SU-DHL-6 (cell line): ENCODE measurements around the gene IFIT5.

Experiments
- H2AFZ ChIP-seq: fragments of 200-600 bp; sonication (generic); 2 replicates; pipeline ENCODE4 v1.6.1; 2014; ENCODE audit warnings: low read depth, mild to moderate bottlenecking, moderate library complexity, mixed read lengths, antibody characterized with exemption, low read length; ENCODE audit not compliant: severe bottlenecking
- H3F3A ChIP-seq: fragments of 200-600 bp; shearing (Covaris generic); 2 replicates; pipeline ENCODE4 v1.6.0; 2016; ENCODE audit warnings: antibody characterized with exemption, mild to moderate bottlenecking; ENCODE audit not compliant: insufficient read depth
- H3K27ac ChIP-seq: fragments of 200-600 bp; sonication (generic); 2 replicates; pipeline ENCODE4 v1.5.1; 2016; ENCODE audit warnings: low read depth, mild to moderate bottlenecking, low read length, moderate library complexity, mixed read lengths
- H3K27me3 ChIP-seq: fragments of 200-600 bp; sonication (generic), shearing (Covaris generic); 2 replicates; pipeline ENCODE4 v1.6.0; 2014; ENCODE audit warnings: mild to moderate bottlenecking, low read length
- H3K36me3 ChIP-seq: fragments of 200-600 bp; sonication (generic); 2 replicates; pipeline ENCODE4 v1.6.1; 2014; ENCODE audit warnings: mild to moderate bottlenecking, low read length, mixed read lengths
- H3K4me2 ChIP-seq: fragments of 300-600, 200-600 bp; shearing (Covaris generic), sonication (generic); 2 replicates; pipeline ENCODE4 v1.6.0; 2014; ENCODE audit warnings: low read length, low read depth, mild to moderate bottlenecking; ENCODE audit not compliant: poor library complexity, severe bottlenecking
- H3K4me3 ChIP-seq: fragments of 200-600 bp; sonication (generic); 2 replicates; pipeline ENCODE4 v1.5.1; 2014; ENCODE audit warnings: antibody characterized with exemption, low read length, mild to moderate bottlenecking, mixed read lengths; ENCODE audit not compliant: insufficient read depth, poor library complexity, severe bottlenecking
- H3K79me2 ChIP-seq: fragments of 200-600 bp; sonication (generic); 2 replicates; pipeline ENCODE4 v1.6.1; 2014; ENCODE audit warnings: mild to moderate bottlenecking, low read length, moderate library complexity; ENCODE audit not compliant: insufficient read depth
- H3K9ac ChIP-seq: fragments of 200-600 bp; sonication (generic); 2 replicates; pipeline ENCODE4 v1.7.0; 2014; ENCODE audit warnings: mild to moderate bottlenecking, low read length
- H3K9me2 ChIP-seq: fragments of 200-600 bp; sonication (generic); replicated peaks from 2 replicates; pipeline ENCODE4 v1.6.1; 2014; ENCODE audit warnings: low read length; ENCODE audit not compliant: insufficient read depth
- H3K9me3 ChIP-seq: fragments of 200-600 bp; sonication (generic); 2 replicates; pipeline ENCODE4 v1.6.1; 2014; ENCODE audit warnings: low read length, mixed read lengths; ENCODE audit not compliant: insufficient read depth
- H4K20me1 ChIP-seq: fragments of 200-600 bp; sonication (generic); 2 replicates; pipeline ENCODE4 v1.6.1; 2014; ENCODE audit warnings: low read depth, mild to moderate bottlenecking, antibody characterized with exemption, low read length, moderate library complexity, mixed read lengths
- CTCF ChIP-seq: fragments of 200-600 bp; sonication (generic); IDR thresholded peaks from one replicate; pipeline ENCODE4 v1.5.1; 2017; ENCODE audit warnings: antibody characterized with exemption, mild to moderate bottlenecking, low read length, moderate library complexity; ENCODE audit not compliant: insufficient read depth, poor library complexity, severe bottlenecking
- EZH2phosphoT487 ChIP-seq: fragments of 200-600 bp; sonication (generic), shearing (Covaris generic); conservative IDR thresholded peaks from 2 replicates; pipeline ENCODE4 v1.6.1; 2018; ENCODE audit warnings: mild to moderate bottlenecking, antibody characterized with exemption, low read length, moderate library complexity, mixed read lengths

IFIT5 gene

GRCh38 chr10:89454561-89455347 is 40.4 kb downstream of the IFIT5 start:
- no peaks in the 10 kb centered on the region for H3K9me2 ChIP-seq

GRCh38 chr10:89458291-89458690 is 43.9 kb downstream of the IFIT5 start:
- Histone ChIP-seq H3K27me3 (no peaks in the 10 kb centered on the region), H3K36me3 (no peaks in the 10 kb centered on the region), H3K4me3 (no peak overlapping the region), H3K4me2 (no peak overlapping the region), H3K79me2 (no peaks in the 10 kb centered on the region), H2AFZ (no peak overlapping the region), H3K27ac (no peak overlapping the region), H3K9ac (no peak overlapping the region), H3F3A (no peaks in the 10 kb centered on the region), H3K9me2 (no peaks in the 10 kb centered on the region), H3K9me3 (no peaks in the 10 kb centered on the region), H4K20me1 (no peaks in the 10 kb centered on the region)
- TF ChIP-seq CTCF (no peak), EZH2phosphoT487 (no peak)

More at GRCh38 chr10:89454561-89455347, 40.4 kb downstream of the IFIT5 start:
- Histone ChIP-seq H3K27me3 (no peaks in the 10 kb centered on the region), H2AFZ (no peak overlapping the region), H4K20me1 (no peaks in the 10 kb centered on the region), H3K9me3 (no peaks in the 10 kb centered on the region), H3K27ac (no peak overlapping the region), H3K4me3 (no peak overlapping the region), H3K4me2 (no peak overlapping the region), H3K9ac (no peak overlapping the region), H3K36me3 (no peaks in the 10 kb centered on the region), H3F3A (no peaks in the 10 kb centered on the region), H3K79me2 (no peaks in the 10 kb centered on the region)
- TF ChIP-seq EZH2phosphoT487 (no peak), CTCF (no peak)

GRCh38 chr10:89458784-89459183 is 44.4 kb downstream of the IFIT5 start:
- no peaks in the 10 kb centered on the region for H3K79me2 ChIP-seq
- H3K4me3 ChIP-seq, result no peak overlapping the region
- no peaks in the 10 kb centered on the region for H3K27me3 ChIP-seq
- TF ChIP-seq EZH2phosphoT487 (no peak), CTCF (no peak)
- H3K9ac ChIP-seq, result no peak overlapping the region
- H3K4me2 ChIP-seq, result no peak overlapping the region
- H3K27ac ChIP-seq, result no peak overlapping the region
- H3K36me3 ChIP-seq, result no peaks in the 10 kb centered on the region
- H3K9me2 ChIP-seq, result no peaks in the 10 kb centered on the region
- H3F3A ChIP-seq, result no peaks in the 10 kb centered on the region
- H3K9me3 ChIP-seq, result no peaks in the 10 kb centered on the region
- no peak overlapping the region for H2AFZ ChIP-seq
- no peaks in the 10 kb centered on the region for H4K20me1 ChIP-seq
